Subcutaneous abdominal adipose tissue (tissue), 5 donors: ENCODE results near the gene ABCA13.

Source experiments
- H3K27ac ChIP-seq: one replicate; pipeline ENCODE4 v1.7.0; 2013; ENCODE audit warnings: low read depth, mild to moderate bottlenecking, inconsistent platforms, low read length, moderate library complexity
- H3K27me3 ChIP-seq, 5 donors: one replicate each; pipeline ENCODE4 v1.7.0; 2013; ENCODE audit warnings: low read length in 5 of 5, inconsistent platforms in 1 of 5; ENCODE audit not compliant: control insufficient read depth in 5 of 5, insufficient read depth in 4 of 5
- H3K36me3 ChIP-seq, 5 donors: one replicate each; pipeline ENCODE4 v1.7.0; 2013; ENCODE audit warnings: low read length in 5 of 5; ENCODE audit not compliant: control insufficient read depth in 5 of 5, insufficient read depth in 5 of 5
- H3K4me1 ChIP-seq, 5 donors: one replicate each; pipeline ENCODE4 v1.7.0; 2013; ENCODE audit warnings: low read length in 5 of 5, mild to moderate bottlenecking in 3 of 5, moderate library complexity in 1 of 5; ENCODE audit not compliant: control insufficient read depth in 5 of 5, insufficient read depth in 5 of 5
- H3K4me3 ChIP-seq, 5 donors: one replicate each; pipeline ENCODE4 v1.7.0; 2013; ENCODE audit warnings: low read length in 5 of 5, low read depth in 1 of 5
- H3K9ac ChIP-seq, 5 donors: one replicate each; pipeline ENCODE4 v1.7.0; 2013; ENCODE audit warnings: low read length in 5 of 5, mild to moderate bottlenecking in 4 of 5, moderate library complexity in 3 of 5
- H3K9me3 ChIP-seq, 5 donors: one replicate each; pipeline ENCODE4 v1.7.0; 2013; ENCODE audit warnings: low read length in 5 of 5; ENCODE audit not compliant: control insufficient read depth in 5 of 5
- donor health status: healthy.
- donor health status: healthy.
- donor health status: healthy.
- donor health status: healthy.
- donor health status: healthy.

ABCA13 gene

GRCh38 chr7:48225101-48225500 lies 53.8 kb downstream of the ABCA13 start:
- Histone ChIP-seq H3K27me3 (no peaks in the 10 kb centered on the region), H3K9ac (no peak overlapping the region), H3K9me3 (no peaks in the 10 kb centered on the region), H3K4me3 (no peak overlapping the region), H3K36me3 (no peaks in the 10 kb centered on the region), H3K27ac (no peak overlapping the region), H3K4me1 (no peaks in the 10 kb centered on the region)

GRCh38 chr7:48237354-48237753 lies 66.1 kb downstream of the ABCA13 start:
- Histone ChIP-seq H3K4me1 (no peaks in the 10 kb centered on the region), H3K36me3 (no peaks in the 10 kb centered on the region), H3K9ac (no peak overlapping the region), H3K27me3 (no peaks in the 10 kb centered on the region), H3K9me3 (peaks cover 0 to 10% (median 9%) of the 10 kb centered on the region in 5 donors), H3K27ac (no peak overlapping the region), H3K4me3 (no peak overlapping the region)

- H3K36me3 ChIP-seq = no peaks in the 10 kb centered on the region
- H3K4me1 ChIP-seq = peaks cover 0 to 8% (median 6%) of the 10 kb centered on the region in 5 donors
- no peaks in the 10 kb centered on the region for H3K9me3 ChIP-seq
- H3K27me3 ChIP-seq = no peaks in the 10 kb centered on the region
- no peak overlapping the region for H3K9ac ChIP-seq
- H3K27ac ChIP-seq = no peak overlapping the region
- no peak overlapping the region for H3K4me3 ChIP-seq
Observed at GRCh38 chr7:48242846-48243245, 71.6 kb downstream of the ABCA13 start.

GRCh38 chr7:48244864-48245271 lies 73.6 kb downstream of the ABCA13 start:
- Histone ChIP-seq H3K27ac (no peak overlapping the region), H3K4me3 (no peak overlapping the region), H3K9me3 (no peaks in the 10 kb centered on the region), H3K9ac (no peak overlapping the region), H3K27me3 (no peaks in the 10 kb centered on the region), H3K36me3 (no peaks in the 10 kb centered on the region), H3K4me1 (peaks cover 0 to 8% (median 6%) of the 10 kb centered on the region in 5 donors)

- no peak overlapping the region for H3K27ac ChIP-seq
- no peaks in the 10 kb centered on the region for H3K9me3 ChIP-seq
- H3K4me1 ChIP-seq = peaks cover 0 to 8% (median 6%) of the 10 kb centered on the region in 5 donors
- no peak overlapping the region for H3K9ac ChIP-seq
- no peaks in the 10 kb centered on the region for H3K27me3 ChIP-seq
- no peaks in the 10 kb centered on the region for H3K36me3 ChIP-seq
- H3K4me3 ChIP-seq = no peak overlapping the region
Observed at GRCh38 chr7:48245751-48246472, 74.7 kb downstream of the ABCA13 start.

GRCh38 chr7:48249166-48249565 lies 77.9 kb downstream of the ABCA13 start:
- H3K36me3 ChIP-seq = no peaks in the 10 kb centered on the region

GRCh38 chr7:48250441-48250951 lies 79.2 kb downstream of the ABCA13 start:
- Histone ChIP-seq H3K9me3 (no peaks in the 10 kb centered on the region), H3K9ac (no peak overlapping the region), H3K36me3 (no peaks in the 10 kb centered on the region), H3K27ac (no peak overlapping the region), H3K4me3 (no peak overlapping the region), H3K4me1 (peaks cover 0 to 6% (median 4%) of the 10 kb centered on the region in 5 donors), H3K27me3 (no peaks in the 10 kb centered on the region)

More at GRCh38 chr7:48249166-48249565, 77.9 kb downstream of the ABCA13 start:
- Histone ChIP-seq H3K9me3 (no peaks in the 10 kb centered on the region), H3K4me1 (peaks cover 0 to 8% (median 6%) of the 10 kb centered on the region in 5 donors), H3K4me3 (no peak overlapping the region), H3K27me3 (no peaks in the 10 kb centered on the region), H3K27ac (no peak overlapping the region), H3K9ac (no peak overlapping the region)

GRCh38 chr7:48251766-48252165 lies 80.5 kb downstream of the ABCA13 start:
- Histone ChIP-seq H3K9me3 (no peaks in the 10 kb centered on the region), H3K4me3 (no peak overlapping the region), H3K27ac (no peak overlapping the region), H3K4me1 (peaks cover 0 to under 1% (median 0%) of the 10 kb centered on the region in 5 donors), H3K9ac (no peak overlapping the region), H3K27me3 (no peaks in the 10 kb centered on the region), H3K36me3 (no peaks in the 10 kb centered on the region)

GRCh38 chr7:48252995-48253394 lies 81.7 kb downstream of the ABCA13 start:
- no peak overlapping the region for H3K9ac ChIP-seq
- no peaks in the 10 kb centered on the region for H3K4me1 ChIP-seq
- H3K27ac ChIP-seq = no peak overlapping the region
- H3K4me3 ChIP-seq = no peak overlapping the region
- H3K27me3 ChIP-seq = no peaks in the 10 kb centered on the region
- H3K9me3 ChIP-seq = no peaks in the 10 kb centered on the region
- H3K36me3 ChIP-seq = no peaks in the 10 kb centered on the region

- no peaks in the 10 kb centered on the region for H3K27me3 ChIP-seq
- no peak overlapping the region for H3K27ac ChIP-seq
- H3K4me3 ChIP-seq = no peak overlapping the region
- H3K36me3 ChIP-seq = no peaks in the 10 kb centered on the region
- no peaks in the 10 kb centered on the region for H3K9me3 ChIP-seq
- no peak overlapping the region for H3K9ac ChIP-seq
- no peaks in the 10 kb centered on the region for H3K4me1 ChIP-seq
Observed at GRCh38 chr7:48255046-48255445, 83.8 kb downstream of the ABCA13 start.
